HG03378 (cell line): Measurements from ENCODE around the gene IFNGR2.
"Not testable (repeated sequence)": the region's sequence is repeated elsewhere in the genome, so short reads cannot be mapped to it uniquely, and the experiment has no call there.

Experiments used
- ATAC-seq: cut with Tn5 transposase; IDR thresholded peaks from one replicate; pipeline ENCODE4 v1.9.1; 2021; ENCODE audit warnings: mild to moderate bottlenecking, moderate library complexity; ENCODE audit not compliant: unreplicated experiment

The IFNGR2 gene

GRCh38 chr21:33401630-33401992, 1.6 kb upstream of the IFNGR2 start:
- ATAC-seq, result no peak

DNA sequence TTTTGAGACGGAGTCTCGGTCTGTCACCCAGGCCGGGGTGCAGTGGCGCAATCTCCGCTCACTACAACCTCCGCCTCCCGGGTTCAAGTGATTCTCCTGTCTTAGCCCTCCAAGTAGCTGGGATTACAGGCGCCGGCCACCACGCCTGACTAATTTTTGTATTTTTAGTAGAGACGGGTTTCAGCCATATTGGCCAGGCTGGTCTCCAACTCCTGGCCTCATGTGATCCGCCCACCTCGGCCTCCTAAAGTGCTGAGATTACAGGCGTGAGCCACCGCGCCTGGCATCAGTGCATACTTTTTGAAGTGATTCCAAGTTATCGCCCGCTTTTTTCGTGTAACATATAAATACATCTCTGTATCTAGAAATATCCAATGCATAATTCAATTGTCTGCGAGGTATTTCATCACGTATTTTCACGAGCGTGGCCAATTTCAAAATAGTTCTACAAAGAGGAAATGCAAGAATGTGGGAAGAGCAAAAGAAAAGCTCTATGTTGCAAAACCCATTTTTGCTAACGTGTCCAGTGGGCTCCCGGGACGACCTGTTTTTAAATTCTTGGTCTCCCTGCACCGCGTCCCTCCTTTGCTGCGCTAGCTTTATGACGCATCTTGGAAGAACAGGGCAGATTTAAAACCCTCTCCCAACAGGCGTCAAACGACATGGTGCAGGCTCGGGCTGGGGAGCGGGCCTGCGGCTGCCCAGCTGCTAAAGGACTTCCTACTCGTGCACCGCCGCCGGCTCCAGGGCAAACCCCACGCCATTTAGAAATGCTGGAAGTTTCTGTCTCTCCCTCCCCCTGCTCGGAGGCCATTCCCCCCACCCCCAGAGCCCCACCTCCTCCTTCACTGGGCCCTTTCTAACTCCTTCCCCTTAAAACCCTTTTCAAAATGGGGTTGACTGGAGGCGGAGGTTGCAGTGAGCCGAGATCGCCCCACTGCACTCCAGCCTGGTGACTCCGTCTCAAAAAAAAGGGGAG, 923 bp upstream of the IFNGR2 start:
- ATAC-seq, result no peak

DNA sequence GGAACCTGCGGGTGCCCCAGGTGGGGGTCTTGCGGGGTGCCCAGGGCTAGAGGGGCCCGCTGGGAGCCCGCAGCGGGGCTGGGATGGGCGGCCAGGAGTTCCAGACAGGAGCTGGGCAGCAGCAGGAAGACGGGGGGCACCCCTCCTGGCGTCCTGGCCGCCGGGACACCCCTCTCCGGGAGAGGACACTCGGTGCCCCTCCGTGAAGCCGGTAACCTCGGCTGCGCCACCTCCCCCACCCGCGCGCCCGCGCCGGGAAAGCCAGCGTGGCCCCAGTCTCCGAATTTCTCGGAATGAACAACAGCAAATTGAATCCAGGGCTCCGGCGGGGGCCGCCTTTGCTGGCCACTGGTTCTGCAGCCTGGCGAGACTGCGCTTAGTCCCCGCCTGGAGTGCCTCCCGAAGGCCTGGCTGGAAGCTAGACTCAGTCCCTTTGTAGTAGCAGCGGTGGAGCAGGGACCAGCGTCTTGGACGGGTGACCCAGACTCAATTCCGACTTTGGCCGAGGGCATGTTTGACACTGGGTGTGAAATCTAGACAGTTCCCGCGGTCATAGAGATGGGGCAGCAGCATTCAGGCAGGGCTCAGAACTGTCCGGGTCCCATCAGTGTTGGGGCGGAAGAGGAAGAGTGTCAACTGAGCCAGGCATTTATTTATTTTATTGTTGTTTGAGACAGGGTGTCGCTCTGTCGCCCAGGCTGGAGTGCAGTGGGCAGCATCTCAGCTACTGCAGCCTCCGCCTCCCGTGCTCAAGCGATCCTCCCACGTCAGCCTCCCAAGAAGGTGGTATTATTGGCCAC, 773 bp downstream of the IFNGR2 start:
- ATAC-seq, result no peak

DNA sequence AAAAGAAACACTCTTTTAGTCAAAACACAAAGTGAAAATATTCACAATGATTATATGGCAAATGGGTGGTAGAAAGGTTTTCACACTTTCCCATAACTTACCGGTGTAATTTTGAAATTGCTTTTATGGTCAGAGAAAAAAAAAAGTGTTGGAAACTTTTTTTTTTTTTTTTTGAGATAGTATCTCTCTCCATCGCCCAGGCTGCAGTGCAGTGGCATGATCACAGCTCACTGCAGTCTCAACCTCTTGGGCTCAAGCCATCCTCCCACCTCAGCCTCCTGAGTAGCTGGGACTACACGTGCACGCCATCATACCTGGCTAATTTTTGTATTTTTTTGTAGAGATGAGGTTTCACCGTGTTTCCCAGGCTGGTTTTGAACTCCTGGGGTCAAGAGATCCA, 3.3 kb downstream of the IFNGR2 start:
- no peak for ATAC-seq

DNA sequence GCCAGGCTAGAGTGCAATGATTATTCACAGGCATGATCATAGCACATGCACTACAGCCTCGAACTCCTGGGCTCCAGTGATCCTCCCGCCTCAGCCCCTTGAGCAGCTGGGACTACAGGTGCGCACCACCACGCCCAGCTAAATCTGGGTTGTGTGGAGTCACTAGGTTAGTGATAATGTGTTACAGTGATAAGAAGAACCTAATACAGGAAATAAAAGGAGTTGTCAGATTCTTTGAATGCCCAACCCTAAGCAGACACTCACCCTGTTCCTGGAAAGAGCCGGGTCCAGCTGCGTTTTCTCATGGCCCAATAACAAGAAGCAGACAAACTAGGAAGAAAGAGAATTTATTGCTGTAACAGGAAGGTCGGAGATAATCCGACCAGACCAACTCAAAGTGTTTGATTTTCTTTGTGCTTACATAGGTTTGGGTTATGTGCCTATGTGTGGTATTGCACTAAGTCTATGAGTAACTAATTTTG, 8.8 kb downstream of the IFNGR2 start:
- ATAC-seq, result no peak

GRCh38 chr21:33412439-33412831, 9.2 kb downstream of the IFNGR2 start:
- not testable (repeated sequence) for ATAC-seq

DNA sequence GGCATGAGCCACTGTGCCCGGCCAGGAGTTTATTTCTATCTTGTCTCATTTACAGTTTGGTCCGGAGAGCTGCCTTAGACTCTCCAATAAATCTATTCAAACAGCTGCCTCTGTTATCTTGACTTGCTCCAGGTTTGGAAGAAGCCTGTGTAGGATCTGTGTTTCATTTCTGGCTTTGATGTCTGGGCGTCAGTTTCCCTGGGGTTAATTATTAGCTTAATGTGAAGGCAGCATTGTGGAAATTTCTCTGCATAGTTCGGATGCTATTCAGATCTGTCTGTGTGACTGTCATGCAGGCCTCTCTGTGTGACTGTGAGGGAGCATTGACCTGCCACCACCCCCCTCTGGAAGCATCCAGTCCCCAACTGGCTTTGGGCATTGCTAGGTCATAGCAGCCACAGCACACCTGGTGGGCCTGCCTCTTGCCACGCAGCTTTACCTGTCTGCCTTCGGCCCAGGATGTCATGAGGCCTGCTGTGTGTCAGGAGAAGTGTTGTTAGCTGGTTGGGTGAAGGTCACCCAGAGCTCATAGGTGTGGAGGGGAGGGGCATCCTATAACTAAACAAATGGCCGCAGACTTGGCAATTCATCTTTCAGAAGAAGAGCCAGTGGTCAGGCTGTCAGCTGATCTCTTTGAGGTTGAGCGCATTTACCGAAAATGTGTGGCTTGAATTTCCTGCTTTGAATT, 9.8 kb downstream of the IFNGR2 start:
- ATAC-seq, result no peak

GRCh38 chr21:33414068-33414467, 10.9 kb downstream of the IFNGR2 start:
- ATAC-seq, result no peak

- ATAC-seq, result no peak
Measured at GRCh38 chr21:33414926-33415325, 11.7 kb downstream of the IFNGR2 start.

GRCh38 chr21:33418691-33419090, 15.5 kb downstream of the IFNGR2 start:
- no peak for ATAC-seq

GRCh38 chr21:33419538-33420123, 16.4 kb downstream of the IFNGR2 start:
- no peak for ATAC-seq

DNA sequence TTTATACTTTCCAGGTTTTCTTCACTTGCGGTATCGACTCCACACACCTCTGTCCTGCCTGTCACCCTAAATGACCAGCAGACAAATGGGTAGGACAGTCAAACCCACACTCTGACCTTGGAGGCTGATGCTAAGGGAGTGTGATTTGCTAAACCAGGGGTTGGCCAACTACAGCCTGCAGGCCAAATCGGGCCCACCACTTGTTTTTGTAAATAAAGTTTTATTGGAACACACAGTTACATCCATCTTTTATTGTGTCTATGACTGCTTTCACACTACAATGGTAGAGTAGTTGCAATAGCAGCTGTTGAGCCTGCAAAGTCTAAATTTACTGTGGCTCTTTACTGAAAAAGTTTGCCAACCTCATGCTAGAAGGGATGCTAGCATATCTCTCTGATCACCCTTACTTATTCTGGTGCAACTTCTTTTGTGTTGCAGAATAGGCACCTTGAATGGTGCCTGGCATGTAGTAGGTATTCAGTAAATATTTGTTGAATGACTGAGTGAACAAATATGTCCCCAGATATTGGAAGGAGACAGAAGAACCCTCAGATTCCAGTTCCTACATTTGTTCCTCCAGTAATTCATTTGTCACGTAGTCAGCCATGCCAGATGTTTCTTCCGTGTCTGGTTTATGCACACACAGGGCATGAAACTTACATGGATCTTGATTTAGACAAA, 18.6 kb downstream of the IFNGR2 start:
- no peak for ATAC-seq

GRCh38 chr21:33424214-33424613, 21.0 kb downstream of the IFNGR2 start:
- ATAC-seq, result no peak

DNA sequence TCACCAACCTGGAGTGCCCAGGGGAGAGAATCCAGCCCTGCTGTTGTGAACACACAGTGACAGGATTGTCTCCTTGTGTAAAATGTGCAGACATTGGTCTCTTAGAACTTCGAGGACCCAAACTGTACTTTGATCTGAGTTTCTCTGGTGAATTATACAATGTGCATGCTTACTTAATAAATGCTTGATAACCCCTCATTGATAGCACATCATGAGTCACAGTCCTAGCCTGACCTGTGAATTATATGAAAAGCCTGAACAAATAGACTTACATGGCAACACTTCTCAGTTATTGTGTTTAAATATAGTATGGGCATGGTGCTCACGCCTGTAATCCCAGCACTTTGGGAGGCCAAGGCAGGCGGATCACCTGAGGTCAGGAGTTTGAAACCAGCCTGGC, 22.6 kb downstream of the IFNGR2 start:
- no peak for ATAC-seq

- no peak for ATAC-seq
Measured at GRCh38 chr21:33427051-33427450, 23.8 kb downstream of the IFNGR2 start.

DNA sequence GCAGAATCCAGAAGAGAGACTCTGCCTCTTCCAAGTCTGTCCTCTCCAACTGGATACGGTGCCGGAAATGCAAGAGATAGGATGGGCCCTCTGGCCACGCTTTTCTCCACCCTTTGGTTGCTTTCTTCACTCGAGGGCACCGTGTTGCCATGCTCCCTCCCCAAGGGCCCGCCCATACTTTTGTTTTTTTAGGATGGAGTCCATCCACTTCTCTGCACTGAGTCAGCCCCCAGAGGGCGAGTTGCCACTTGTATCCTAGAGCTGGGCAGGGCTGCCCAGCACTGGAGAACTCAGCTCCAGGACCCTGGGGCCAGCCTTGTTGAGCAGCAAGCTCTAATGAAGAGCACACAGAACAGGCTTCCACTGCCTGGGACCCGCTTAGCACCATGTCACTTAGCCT, 25.5 kb downstream of the IFNGR2 start:
- ATAC-seq, result no peak

DNA sequence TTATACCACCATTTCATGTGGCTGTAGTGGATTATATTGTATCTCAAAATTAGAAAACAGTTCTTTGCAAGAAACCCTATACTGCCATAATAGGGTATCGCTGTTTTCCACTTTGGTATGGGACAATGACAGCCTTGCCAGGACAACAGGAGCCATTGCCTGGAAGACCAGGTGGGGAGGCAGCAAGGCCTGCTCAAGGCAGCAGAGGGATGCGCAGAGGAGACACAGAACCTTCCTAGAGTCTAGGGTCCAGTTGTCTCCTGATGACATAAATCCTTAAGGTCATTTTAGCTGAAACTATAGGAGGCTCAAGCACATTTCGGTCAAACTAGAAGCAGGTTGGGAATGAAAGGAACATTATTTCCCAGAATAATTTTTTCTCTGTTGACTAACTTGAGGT, 27.6 kb downstream of the IFNGR2 start:
- ATAC-seq, result no peak

GRCh38 chr21:33432496-33432895, 29.3 kb downstream of the IFNGR2 start:
- ATAC-seq, result no peak

- no peak for ATAC-seq
Measured at GRCh38 chr21:33433001-33433400, 29.8 kb downstream of the IFNGR2 start.

DNA sequence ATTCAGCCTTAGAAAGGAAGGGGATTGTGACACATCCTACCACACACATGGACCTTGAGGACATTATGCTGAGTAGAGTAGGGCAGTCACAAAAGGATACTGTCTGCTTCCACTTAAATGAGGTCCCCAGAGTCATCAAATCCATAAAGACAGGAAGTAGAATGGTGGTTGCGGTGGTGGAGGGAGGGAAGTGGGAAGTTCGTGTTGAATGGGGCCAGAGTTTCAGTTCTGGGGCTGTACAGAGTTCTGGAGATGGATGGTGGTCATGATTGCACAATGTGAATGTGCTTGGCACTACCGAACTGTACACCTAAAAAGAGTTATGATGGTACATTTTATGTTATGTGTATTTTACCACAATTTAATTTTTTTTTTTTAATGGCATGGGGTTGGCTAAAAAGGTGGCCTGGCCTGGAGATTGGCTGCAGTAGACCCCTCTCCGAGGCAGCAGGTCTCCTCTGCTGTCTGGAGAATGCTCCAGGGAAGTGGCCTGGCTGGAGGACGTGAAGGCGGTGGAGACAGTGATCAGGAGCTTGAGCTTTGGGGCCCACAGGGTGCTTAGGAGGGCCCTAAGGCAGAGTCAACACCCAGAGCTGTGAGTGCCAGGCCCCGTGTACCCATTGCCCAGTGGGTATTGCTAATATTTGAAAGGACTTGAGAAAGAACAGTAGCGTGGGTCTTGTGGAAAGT, 30.4 kb downstream of the IFNGR2 start:
- no peak for ATAC-seq
